ENCODE results near the gene PRM3. TPM values are rescaled to one million over a fixed set of nuclear protein-coding genes. Genes with fewer than 3 reads are reported as not detected.
"Not testable (repeated sequence)": the region's sequence is repeated elsewhere in the genome, so short reads cannot be mapped to it uniquely, and the experiment has no call there.

The PRM3 gene
- total RNA-seq, 1 donor from 2014 or later, result not detected

DNA sequence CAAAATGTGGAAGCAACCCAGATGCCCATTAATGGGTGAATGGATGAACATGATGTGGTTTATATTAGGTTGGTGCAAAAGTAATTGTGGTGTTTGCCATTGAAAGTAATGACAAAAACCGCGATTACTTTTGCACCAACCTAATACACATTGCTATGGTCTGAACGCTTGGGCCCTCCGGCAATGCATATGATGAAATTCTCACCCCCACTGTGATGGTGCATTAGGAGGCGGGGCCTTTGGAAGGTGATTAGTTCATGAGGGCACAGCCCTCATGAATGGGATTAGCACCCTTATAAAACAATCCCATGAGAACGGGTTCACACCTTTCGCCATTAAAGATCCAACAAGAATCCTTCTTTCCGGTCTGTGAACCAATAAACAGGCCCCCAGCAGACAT is 33.0 kb upstream of the PRM3 start:
- DNase-seq (ENCODE audit: low spot score), result no peak
- no peak for ATAC-seq

DNA sequence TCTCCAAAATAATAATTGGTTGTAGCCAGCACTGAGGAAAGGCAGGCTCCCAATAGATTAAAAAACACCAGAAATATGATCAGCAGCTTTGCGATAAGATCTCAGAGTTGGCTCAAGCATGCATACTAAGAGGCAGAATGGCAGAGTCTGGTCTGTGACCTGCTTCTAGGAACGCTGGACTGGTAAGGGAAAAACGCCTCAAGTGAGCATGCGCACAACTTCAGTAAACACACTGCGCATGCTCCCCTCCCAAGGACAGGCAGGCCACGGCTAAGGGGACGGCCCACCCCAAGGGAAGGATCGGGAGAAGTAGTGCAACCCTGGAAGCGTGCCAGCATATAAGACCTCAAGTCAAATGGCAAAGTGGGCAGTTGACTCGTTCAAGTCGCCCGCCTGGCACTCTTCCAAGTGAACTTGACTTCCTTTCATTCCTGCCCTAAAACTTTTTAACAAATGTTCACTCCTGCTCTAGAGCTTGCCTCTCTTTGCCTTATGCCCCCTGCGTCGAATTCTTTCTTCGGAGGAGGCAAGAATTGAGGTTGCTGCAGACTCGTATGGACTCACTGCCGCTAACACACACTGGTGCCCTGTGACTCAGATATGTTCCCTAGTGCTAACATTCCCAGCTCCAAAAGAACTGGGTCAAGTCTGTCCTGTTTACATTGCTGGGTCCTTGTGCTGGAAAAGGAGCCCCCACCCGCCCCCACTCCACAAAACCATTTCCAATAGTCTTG is 30.1 kb upstream of the PRM3 start:
- no peak for DNase-seq (ENCODE audit: low spot score)
- no peak for ATAC-seq

DNA sequence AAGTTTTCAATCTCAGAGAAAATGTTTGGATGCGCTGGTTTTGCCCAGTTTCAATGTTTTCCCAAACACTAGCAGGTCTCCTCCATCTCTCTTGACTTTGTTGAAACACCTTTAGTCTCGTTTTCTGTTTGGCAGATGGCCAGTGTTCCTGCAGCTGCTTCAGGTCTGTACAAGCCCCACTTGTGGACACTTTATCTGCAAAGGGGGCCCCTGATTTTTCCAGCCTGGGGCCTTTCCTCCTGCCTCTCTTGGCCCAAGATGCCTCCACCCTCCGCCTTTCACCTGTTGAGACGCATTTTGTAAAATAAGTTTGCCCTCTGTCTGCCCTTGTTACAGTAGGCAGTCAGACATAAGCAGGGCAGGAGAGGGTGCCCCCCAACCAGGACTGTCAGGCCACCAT is 29.5 kb upstream of the PRM3 start:
- ATAC-seq (no peak), DNase-seq (ENCODE audit: low spot score) (no peak)

DNA sequence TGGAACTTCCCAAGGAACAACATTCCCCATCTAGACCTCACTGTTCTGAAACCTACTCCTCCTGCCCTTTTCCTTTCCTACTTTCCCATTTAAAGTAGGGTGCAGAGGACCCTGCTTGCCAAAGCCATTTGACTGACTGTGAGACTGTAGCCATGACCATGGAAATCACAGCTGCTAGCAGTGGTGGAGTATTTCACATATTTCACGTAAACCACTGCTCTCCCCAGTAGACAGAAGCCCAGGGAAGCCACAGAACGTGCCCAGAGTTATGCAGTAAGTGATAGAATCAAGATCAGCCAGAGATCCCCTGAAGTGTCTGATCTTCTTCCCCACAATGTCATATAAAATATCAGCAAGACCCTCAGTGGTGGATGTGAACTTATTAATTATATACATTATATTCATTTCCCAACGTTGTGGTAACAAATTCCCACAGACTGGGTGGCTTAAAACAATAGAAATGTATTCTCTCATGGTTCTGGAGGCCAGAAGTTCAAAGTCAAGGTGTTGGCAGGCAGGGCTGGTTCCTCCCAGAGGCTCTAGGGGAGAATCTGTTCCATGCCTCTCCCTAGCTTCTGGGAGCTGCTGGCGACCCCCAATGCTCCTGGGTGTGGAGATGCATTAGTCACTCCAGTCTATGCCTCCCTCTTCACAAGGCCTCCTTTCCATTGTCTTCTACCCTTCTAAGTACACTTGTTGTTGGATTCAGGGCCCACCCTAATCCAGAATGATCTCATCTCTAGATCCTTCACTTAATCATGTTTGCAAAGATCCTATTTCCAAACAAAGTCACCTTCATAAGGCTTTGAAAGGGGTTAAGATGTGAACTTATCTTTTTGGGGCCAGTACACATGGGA is 28.4 kb upstream of the PRM3 start:
- DNase-seq (ENCODE audit: low spot score) (no peak), ATAC-seq (no peak)

DNA sequence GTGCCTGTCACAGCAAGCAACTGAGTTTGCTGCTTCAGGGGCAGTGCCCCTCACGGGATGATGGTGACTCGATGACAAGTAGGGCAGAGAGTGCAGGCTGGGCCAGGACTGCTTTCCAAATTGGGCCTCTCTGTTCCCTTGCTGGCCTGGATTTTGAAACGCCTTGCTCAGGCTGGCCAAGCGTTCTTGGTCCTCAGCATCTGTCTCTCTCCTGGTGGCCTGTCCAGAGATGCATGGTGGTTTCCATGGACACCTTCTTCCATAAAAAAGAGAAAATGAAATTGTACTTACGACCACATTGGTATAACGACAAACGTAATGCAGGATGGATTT is 27.1 kb upstream of the PRM3 start:
- ATAC-seq (no peak), DNase-seq (ENCODE audit: low spot score) (no peak)

DNA sequence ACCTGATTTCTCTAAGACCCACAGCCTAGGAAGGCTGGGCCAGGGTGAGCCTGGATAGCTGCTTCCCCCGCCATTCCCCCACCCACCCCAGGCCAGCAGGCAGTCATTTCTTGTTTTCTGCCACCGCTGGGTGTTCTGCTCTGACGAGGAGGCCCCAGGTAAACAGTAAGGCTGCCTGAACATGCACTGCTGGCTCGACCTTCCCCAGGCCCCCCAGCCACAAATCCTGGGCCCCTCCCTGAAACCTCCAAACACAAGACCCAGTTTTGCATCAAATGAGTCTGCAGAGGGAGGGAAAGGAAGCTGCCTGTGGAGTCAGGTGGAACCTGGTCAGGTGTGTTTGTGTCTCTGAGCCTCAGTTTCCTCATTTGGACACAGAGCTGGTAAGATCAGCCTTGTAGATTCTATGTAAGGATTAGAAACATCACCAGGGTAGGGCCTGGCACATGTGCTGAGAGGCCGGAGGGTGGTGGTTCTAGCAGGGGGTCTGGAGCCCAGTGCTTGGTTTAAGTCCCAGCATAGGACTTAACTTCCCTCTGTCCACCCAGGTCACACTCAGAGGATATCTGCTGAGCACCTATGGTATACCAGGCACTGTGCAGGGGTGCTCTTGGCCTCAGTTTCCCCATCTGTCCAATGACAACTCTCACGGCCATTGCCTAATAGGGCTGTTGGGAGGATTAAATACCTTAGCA is 26.6 kb upstream of the PRM3 start:
- no peak for DNase-seq (ENCODE audit: low spot score)
- no peak for ATAC-seq

DNA sequence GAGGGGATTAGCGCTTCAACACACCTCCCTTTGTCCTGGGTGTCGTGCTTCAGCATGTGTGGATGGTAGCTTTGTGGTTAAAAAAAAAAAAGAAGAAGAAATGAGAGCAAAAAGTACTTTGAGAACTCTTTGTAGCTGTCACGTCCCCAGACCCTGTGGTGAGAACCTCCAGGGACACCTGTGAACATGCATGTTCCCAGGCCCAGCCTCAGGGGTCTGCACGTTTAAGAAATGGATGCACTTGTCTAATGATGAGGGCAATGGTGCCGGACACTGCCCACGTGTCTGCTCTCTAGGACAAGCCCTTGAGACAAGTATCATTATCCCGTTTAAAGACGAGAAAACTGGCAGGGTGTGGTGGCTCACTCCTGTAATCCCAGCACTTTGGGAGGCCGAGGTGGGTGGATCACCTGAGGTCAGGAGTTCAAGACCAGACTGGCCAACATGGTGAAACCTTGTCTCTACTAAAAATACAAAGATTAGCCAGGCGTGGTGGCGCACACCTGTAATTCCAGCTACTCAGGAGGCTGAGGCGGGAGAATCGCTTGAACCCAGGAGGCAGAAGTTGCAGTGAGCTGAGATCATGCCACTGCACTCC is 25.6 kb upstream of the PRM3 start:
- ATAC-seq; DNase-seq (ENCODE audit: low spot score): not testable (repeated sequence)

DNA sequence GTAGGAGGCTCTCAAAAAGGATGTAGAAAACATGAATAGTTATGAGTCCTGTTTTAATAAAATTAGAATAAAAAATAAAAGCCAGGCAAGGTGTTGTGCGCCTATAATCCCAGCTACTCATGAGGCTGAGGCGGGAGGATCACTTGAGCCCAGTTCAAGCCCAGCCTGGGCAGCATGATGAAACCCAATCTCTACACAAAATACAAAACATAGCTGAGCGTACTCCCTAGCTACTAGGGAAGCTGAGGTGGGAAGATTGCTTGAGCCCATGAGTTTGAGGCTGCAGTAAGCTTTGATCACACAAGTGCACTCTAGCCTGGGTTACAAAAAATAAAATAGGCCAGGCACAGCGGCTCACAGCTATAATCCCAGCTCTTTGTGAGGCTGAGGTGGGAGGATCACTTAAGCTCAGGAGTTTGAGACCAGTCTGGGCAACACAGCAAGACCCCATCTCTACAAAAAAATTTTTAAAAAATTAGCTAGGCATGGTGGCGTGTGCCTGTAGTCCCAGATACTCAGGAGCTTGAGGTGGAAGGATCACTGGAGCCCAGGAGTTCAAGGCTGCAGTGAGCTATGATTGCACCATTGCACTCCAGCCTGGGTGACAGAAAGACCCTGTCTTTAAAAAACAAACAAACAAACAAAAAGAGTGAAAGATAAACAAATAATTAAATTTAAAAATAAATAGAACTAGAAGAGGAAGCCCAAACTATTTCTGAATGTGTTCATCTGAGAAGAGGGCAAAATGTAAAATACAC is 24.9 kb upstream of the PRM3 start:
- no peak for DNase-seq (ENCODE audit: low spot score)
- ATAC-seq, result no peak

DNA sequence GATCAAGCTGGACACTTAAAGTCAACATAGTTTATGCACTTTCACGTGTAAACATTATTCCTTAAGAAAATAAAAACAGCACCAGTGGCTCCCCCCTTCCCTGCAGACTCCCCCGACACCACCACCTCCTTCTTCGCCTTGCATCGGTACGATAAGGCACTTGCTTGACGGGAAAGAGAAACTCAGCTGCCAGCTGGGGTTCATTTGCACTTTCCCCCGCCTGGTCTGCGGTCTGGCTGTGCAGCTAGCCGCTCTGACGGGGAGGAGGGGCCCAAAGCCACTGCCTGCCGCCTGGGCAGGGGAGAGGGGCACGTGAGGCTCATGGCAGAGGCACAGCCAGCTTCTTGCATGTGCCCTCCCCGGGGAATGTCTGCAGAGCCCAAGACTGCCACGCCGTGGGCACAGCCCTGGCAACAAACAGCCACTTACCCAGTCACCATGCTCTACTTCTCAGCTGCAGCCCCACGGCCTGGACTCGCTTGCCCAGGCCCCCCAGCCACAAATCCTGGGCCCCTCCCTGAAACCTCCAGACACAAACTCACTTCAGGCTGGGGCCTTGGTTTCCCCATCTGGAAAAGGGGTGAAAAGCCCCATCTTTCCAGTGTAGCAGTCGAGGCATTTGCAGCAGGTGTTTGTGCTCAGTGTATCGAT is 24.2 kb upstream of the PRM3 start:
- ATAC-seq (peak; percentile 87), DNase-seq (ENCODE audit: low spot score) (peak; percentile 65)

DNA sequence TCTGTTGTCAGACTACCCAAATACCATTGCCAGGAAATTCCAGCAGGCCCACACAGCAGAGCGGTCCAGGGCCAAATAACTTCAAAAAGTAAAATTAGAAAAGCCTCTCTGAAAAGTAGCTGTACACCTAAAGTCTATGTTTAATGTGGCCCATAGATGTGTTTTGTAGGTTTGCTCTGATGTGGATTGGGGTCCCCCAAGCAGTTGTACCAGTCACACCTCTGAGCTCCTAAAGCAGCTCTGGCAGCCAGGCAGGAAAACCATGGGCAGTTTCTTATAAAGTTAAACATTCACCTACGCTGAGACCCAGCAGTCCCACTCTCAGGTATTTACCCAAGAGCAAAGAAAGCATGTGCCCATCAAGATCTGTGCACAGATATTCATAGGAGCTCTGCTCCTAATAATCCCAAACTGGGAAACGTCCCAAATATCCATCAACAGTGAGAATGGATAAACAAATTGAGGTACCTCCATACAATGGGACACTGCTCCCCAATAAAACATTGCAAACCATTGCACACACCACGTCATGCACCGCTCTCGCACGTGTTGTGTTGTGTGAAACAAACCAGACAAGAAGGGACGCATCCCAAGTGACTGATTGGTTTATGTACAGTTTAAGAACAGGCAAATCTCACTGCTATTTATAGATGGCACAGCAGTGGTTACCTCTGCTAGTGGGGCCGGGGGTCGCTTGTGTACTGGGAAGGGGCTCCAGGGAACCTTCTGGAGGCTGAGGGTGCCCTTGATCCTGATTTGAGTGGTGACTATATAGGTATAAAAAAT is 23.5 kb upstream of the PRM3 start:
- DNase-seq (ENCODE audit: low spot score) (no peak), ATAC-seq (peak; percentile 74)

DNA sequence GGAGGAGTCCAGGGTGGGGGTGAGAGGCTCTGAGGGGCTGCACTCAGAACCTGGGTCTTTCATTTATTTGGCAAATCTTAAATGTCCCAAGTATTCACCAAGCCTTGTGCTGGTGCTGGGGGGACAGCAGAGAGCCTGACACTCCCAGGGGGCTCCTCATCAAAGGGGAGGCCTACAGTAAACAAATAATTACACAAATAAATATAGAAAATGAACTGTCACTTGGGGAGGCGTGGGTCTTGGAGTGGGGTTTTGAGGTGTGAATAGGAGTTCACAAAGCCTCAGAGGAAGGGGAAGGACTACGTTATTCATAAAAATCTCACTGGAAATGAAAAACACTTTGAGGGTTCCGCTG is 22.9 kb upstream of the PRM3 start:
- ATAC-seq, result no peak
- DNase-seq (ENCODE audit: low spot score), result no peak

DNA sequence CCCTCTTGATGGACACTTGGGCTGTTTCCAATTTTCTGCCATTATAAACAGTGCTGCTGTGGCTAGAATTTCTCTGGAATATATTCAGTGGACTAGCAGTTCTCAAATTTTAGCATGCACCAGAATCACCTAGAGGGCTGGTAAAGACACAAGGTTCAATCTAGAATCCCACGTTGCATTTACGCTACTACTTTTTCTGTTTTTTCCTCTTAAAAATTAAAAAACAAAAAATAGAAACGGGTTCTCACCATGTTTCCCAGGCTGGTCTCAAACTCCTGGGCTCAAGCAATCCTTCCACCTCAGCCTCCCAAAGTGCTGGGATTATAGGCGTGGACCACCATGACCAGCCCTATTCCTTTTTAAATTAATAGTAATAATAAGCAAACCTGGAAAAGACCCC is 22.2 kb upstream of the PRM3 start:
- no peak for ATAC-seq
- no peak for DNase-seq (ENCODE audit: low spot score)

DNA sequence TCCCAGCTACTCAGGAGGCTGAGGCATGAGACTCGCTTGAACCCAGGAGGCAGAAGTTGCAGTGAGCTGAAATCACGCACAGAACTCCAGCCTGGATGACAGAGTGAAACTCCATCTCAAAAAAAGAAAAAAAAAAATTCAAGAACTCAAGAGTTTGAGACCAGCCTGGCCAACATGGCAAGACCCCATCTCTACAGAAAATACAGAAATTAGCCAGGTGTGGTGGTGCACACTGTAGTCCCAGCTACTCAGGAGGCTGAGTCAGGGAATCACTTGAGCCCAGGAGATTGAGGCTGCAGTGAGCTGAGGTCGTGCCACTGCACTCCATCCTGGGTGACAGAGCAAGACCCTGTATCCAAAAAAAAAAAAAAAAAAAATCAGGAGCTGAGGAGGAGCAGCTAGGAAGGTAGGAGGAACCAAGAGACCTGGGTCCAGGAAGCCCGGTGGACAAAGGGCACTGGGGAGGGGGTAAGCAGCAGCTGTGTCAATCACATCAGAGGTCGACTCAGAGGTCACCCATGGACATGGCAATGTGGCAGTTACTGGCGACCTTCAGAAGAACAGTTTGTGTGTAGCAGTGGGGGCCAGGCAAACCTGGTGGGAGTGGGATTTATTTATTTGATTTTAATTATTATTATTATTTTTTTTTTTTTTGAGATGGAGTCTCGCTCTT is 18.8 kb upstream of the PRM3 start:
- ATAC-seq (no peak), DNase-seq (ENCODE audit: low spot score) (no peak)

DNA sequence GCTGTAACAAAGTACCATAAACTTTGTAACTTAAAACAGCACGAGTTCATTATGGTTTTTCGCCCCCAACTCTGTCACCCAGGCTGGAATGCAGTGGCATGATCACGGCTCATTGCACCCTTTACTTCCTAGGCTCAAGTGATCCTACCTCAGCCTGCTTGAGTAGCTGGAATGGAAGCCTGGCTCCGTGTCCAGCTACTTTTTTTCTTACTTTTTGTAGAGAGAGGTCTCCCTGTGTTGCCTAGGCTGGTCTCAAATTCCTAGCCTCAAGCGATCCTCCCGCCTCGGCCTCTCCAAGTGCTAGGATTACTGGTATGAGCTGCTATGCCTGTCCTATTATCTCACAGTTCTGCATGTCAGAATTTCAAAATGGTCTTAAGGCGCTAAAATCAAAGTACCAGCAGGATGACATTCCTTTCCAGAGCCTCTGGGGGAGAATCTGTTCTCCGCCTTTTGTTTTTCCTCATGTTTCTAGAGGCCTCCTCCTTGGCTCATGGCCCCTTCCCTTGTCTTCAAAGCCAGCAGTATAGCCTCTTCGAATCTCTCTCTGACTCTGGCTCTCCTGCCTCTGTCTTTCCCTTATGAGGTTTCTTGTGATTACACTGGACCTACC is 17.8 kb upstream of the PRM3 start:
- ATAC-seq (no peak), DNase-seq (ENCODE audit: low spot score) (no peak)

DNA sequence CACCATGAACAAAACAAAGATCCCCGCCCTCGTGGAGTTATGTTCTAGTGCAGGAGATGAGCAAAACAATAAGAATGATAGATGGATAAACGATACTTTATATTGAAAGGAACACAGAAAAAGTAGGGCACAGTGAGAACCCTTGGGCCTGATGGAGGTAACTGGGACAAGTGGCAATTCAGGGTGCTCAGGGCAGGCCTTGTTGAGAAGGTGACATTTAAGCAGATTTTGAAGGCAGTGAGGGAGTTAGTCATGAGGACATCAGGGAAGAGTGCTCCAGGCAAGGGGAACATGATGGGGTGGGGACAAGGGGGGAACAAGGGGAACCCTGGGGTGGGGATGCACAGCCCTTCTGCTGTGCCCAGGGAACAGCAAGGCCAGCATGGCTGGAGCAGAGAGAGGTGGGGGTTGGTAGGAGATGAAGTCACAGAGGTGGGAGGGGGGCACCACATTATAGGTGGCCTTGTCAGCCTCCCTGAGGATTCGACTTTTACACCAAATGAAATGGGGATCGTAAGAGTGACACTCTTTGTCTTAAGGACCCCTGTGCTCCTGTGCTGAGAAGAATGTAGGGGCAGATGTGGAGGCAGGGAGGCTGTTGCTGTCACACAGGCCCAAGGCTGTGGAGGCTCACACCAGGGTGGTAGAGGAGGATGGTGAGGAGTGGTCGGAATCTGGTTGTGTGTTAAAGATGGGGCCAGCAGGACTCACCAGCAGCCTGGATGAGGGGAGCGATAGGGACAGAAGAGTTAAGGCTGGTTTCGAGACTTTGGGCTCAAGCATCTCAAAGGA is 16.9 kb upstream of the PRM3 start:
- ATAC-seq (no peak), DNase-seq (ENCODE audit: low spot score) (no peak)

DNA sequence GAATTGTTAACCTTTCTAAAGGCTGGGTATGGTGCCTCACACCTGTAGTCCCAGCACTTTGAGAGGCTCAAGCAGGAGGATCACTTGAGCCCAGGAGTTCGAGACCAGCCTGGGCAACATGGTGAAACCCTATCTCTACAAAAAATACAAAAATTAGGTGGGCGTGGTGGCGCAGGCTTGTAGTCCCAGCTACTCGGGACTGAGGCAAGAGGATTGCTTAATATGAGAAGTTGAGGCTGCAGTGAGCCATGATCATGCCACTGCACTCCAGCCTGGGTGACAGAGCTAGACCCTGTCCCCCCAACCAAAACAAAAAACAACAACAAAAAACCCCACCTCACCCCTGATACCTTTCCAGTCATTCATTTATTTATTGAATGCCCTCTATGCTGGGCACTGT is 16.3 kb upstream of the PRM3 start:
- not testable (repeated sequence) for ATAC-seq

DNA sequence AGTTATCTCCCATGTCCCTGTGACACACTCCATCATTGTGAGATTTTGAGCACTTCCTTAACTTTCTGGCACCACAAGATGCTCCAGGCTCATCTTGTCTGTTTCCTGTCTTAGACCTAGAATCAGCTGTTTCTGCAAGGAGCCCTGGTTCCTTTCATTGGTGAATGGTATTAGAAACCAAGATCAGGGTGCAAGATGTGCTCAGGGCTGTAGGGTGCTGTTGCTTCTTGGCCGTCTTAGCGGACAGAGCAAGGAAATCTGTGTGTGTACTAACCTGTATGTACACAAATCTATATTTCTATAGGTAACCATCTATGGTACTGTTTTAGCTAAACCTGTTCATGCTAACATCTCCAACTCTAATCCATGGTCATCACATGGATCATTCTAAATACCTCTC is 15.8 kb upstream of the PRM3 start:
- no peak for DNase-seq (ENCODE audit: low spot score)
- ATAC-seq, result no peak

More for the DNA sequence above, 16.3 kb upstream of the PRM3 start:
- DNase-seq (ENCODE audit: low spot score), result not testable (repeated sequence)

DNA sequence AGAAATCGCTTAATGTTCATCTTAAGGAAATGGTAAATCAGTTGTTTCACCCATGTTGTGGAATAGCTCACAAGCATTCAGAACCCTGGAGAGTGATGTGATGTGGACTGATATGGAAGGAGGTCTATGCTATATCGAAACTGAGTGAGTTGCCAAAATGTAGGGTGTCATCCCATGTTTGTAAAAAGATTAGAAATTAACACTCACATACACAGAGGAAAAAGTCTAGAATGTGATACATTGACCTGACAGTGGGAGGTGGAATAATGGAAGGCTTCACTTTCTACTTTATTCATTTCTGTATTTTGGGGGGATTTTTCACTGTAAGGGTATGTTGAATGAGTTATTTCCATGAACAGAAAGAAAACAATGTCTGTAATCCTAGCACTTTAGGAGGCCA is 12.4 kb upstream of the PRM3 start:
- no peak for ATAC-seq
- no peak for DNase-seq (ENCODE audit: low spot score)

Data from left lobe of liver (tissue), 2 donors.